Skin epidermis (tissue), 12 donors: ENCODE data around the gene TRAP1.
"Not testable (repeated sequence)": the region's sequence is repeated elsewhere in the genome, so short reads cannot be mapped to it uniquely, and the experiment has no call there.

Source experiments
- H3K27ac ChIP-seq, 21 experiments: fragments of 200-600 bp; sonication (generic) in 11 of 21; one replicate each; pipeline ENCODE4 v1.5.0; 2020; ENCODE audit warnings: mild to moderate bottlenecking in 3 of 21, inconsistent platforms in 2 of 21, moderate library complexity in 2 of 21
- H3K4me3 ChIP-seq, 7 experiments: fragments of 200-600 bp; sonication (generic) in 2 of 7; one replicate each; pipeline ENCODE4 v1.5.0; 2020; ENCODE audit warnings: inconsistent platforms in 2 of 7, mild to moderate bottlenecking in 2 of 7, moderate library complexity in 1 of 7

TRAP1 gene

DNA sequence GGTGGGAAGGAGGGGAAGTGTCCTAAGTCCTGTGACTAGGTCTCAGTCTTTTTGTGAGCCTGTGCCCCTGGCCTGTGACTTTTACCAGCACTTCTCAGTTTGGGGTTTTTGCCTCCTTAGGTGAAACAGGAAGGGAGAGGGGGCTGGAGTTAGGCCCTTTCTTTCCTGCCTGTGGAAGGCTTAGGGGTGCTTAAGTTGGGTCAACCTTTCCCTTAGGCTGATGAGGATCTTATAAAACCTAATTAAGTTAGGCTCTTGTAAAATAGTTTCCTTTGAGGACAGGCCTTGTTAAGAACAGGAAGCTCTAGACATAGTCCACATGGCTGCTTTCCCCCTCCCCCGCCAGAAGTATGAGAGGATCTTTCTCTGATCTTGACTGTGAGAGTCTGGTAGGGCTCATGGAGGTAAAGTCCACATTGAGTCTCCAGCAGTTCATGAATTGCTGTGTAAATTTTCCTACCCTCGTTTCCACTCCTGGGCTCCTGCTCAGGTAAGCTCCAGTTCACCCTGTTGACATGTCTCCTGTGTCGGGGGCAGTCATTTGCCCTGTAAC is 79.9 kb downstream of the TRAP1 start:
- H3K4me3 ChIP-seq, result no peak overlapping the region
- peak overlapping the region in 5 of 21 experiments; percentile 24 to 59 (median 31) for H3K27ac ChIP-seq

DNA sequence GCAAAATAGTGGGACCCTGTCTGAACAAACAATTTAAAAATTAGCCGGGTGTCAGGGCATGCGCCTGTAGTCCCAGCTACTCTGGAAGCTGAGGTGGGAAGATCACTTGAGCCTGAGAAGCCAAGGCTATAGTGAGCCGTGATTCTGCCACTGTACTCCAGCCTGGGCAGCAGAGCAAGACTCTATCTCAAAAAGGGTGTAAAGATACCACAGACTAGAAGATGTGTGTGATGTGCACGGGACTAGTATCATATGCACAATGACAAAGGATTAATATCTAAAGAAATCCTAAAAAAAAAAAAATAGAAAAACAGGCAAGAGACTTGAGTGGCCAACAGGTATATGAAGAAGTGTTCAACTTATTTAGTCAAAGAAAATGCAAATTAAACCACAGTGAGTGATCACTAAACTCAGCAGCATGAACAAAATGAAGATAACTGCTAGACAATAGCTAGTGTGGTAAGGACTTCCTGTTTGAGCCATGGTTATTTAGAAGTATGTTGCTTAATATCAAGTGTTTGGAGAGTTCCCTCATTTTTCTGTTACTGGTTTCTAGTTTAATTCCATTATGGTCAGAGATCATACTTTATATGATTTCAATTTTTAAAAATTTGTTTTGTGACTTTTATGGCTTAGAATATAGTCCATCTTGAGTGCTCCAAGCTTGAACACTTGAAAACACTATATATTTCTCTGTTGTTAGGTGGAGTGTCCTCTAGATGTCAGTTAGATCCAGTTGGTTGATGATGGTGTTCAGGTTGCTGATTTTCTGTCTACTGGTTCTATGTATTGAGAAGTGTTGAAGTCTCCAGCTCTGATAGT is 91.2 kb downstream of the TRAP1 start:
- H3K4me3 ChIP-seq, result no peak overlapping the region
- H3K27ac ChIP-seq, result peak overlapping the region in 9 of 21 experiments; percentile 10 to 75 (median 30)

DNA sequence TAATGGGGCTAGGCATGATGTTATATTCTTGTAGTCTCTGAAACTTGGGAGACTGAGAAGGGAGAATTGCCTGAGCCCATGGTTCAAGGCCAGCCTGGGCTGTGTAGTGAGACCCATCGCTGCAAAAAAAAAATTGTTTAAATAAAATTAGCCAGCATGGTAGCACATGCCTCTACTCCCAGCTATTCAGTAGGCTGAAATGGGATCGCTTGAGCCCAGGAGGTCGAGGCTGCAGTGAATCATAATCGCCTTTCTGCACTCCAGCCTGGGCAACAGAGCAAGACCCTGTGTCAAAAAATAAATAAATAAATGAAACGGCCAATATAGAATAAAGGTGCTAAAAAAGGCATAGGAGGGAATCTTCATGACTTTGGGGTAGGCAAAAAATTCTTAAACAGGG is 92.0 kb downstream of the TRAP1 start:
- H3K27ac ChIP-seq, result peak overlapping the region in 4 of 21 experiments; percentile 10 to 70 (median 43)

GRCh38 chr16:3623642-3624041 is 93.7 kb downstream of the TRAP1 start:
- no peak overlapping the region for H3K4me3 ChIP-seq
- no peak overlapping the region for H3K27ac ChIP-seq

More for the DNA sequence above, 92.0 kb downstream of the TRAP1 start:
- no peak overlapping the region for H3K4me3 ChIP-seq

DNA sequence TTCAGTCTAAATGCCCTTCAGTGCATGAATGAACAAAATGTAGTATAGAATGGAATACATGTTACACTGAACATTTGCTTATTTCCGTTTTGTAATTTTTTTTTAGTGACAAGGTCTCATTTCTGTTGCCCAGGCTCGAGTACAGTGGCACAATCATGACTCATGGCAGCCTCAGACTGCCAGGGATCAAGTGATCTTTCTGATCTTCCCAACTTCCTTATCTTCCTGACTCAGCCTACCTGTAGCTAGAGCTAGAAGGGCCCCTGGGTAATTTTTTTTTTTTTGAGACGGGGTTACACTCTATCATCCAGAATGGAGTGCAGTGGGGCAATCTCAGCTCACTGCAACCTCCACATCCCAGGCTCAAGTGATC is 98.6 kb downstream of the TRAP1 start:
- no peak overlapping the region for H3K4me3 ChIP-seq
- H3K27ac ChIP-seq, result no peak overlapping the region

DNA sequence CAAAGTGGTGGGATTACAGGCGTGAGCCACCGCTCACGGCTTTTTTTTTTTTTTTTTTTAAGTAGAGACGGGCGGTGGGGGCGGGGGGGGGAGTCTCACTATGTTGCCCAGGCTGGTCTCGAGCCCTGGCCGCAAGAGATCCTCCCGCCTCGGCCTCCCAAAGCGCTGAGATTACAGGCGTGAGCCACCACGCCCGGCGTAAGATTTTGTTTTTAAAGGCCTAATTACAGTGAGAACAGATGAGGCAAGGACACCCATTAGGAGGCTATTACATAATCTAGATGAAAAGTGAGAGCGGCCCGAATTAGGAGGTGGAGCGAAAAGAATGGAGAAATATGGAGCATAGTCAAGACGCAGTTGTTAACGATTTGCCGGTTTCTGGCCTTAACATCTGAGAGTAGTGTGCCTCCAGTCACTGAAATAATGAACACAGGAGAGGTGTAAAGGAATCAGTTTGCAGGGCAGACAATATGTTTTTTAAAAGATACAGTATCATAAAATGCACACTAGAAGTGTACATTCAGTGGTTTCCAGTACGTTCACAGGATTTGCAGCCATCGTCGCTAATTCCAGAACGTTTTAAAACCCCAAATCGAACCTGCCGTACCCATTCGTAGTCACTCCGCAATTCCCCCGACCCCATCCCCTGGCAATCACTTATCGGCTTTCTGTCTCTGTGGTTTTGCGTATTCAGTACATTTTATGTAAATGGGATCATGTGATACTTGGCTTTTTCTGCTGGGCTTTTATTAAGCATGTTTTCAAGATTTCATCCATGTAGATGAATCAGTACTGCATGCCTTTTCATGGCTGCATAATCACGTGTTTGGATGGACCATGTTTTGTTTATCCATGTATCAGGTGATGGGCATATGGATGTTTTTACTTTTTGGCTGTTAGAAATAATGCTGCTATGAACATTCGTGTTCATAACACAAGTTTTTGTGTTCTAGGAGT is 104.5 kb downstream of the TRAP1 start:
- H3K27ac ChIP-seq, result peak overlapping the region in 13 of 21 experiments; percentile 88 to 97 (median 92)
- peak overlapping the region; percentile 71 to 98 (median 92) for H3K4me3 ChIP-seq

DNA sequence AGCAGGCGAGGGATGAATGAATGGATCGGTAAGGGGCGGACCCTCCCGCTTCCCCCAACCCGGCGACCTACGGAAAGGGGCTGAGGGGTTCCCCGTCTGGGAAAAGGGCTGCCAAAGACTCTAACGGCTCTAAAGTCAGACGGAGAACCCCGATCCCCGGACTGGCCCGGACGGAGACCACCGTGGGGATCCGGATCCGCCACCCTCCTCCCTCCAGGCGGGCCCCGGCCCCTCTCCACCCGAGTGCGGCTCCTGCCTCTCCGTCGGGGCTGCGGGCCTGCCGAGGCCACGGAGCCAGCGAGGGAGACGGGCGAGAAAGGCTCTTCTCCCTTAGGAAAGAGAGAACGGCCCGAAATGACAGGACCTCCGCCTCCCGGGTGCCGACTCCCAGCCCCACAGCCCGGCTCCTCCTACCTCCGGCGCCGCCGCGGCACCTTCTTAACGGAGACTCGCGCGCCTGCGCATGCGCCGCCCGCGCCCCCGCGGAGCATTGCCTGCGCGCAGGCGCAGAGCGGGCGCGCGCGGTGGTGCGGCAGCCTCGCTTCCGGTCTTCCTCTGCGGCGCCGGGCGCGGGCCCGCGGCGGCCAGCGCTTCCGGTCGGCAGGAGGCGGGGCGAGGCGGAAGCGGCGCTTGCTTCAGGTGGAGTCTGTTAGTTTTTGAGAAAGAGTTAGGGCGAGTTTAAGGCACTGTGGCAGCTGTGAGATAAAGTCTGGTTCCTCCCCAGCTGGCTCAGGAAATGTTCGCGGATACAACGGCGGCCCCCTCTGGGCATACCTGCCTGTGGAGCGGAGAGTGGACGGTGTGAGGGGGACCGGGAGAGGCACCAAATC is 106.0 kb downstream of the TRAP1 start, which contains the start of gene SLX4:
Gene SLX4, minus strand, starts transcription at position 461 of the 830 bp plus-strand sequence. CDS start 2,642 bp downstream, outside the sequence.
- Histone ChIP-seq H3K4me3 (peak within 1 kb of the TSS; percentile 71 to 98 (median 92)), H3K27ac (peak within 1 kb of the TSS; percentile 76 to 97 (median 92))

GRCh38 chr16:3610698-3611145 is 106.6 kb downstream of the TRAP1 start:
- peak overlapping the region; percentile 65 to 97 (median 92) for H3K27ac ChIP-seq
- H3K4me3 ChIP-seq, result peak overlapping the region; percentile 71 to 98 (median 92)

DNA sequence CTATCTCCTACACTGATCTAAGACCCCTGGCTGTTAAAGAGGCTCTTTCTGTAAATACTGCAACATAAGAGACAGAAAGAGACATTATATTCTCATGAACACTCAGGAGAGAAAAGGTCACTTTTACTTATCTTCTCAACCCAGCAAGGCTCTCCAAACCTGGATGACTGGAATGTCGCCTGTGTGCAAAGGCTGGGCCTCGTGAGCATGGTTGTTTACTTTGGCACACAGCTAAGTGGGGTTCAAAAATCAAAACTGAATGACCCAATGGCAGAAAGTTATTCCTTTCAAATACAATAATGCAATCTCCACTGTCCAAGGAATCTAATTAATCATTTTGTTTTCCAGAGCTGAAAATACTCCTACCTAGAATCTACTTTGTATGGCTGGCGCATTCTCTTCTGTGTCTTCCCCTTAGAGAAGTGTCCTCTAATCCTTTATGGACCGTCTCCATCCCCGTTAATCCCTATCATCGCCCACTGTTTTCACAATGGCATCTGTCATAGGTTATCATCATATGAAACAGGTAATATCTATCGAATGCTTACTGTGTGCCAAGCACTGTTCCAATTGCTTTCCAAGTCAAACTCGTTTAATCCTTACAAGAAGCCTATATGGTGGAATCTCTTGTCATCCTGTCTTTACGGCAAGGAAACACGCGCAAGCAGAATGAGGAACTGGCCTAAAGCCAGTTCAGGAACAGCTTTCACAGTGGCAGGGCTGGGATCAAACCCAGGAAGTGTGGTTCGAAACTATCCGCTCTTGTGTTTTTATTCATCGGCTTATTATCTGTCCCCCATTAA is 107.2 kb downstream of the TRAP1 start:
- Histone ChIP-seq H3K27ac (peak overlapping the region in 5 of 21 experiments; percentile 90 to 97 (median 93)), H3K4me3 (peak overlapping the region in 6 of 7 experiments; percentile 90 to 98 (median 94))

DNA sequence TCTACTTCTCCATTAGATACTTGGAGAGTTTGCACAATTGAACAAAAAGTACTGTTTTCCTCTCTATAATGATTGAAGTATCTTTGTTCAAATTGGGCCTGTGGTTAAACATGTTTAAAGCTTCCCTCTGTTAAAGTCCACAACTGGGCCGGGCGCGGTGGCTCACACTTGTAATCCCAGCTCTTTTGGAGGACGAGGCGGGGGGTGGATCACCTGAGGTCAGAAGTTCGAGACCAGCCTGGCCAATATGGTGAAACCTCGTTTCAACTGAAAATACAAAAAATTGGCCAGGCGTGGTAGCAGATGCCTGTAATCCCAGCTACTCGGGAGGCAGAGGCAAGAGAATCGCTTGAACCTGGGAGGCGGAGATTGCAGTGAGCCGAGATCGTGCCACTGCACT is 108.3 kb downstream of the TRAP1 start:
- H3K4me3 ChIP-seq, result not testable (repeated sequence)

DNA sequence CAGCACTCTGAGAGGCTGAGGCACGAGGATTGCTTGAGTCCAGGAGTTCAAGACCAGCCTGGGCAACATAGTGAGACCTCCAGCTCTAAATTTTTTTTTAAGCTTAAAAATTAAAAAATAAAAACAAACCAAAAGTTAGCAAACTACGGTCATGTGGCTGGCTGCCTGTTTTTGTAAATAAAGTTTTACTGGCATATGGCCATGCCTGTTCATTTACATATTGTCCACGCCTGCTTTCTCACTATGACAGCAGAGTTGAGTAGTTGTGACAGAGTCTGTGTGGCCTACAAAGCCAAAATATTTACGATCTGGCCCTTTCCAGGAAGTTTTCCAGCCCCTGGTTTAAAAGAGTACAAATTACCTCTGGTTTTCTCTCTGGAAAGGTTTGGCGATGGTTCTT is 109.3 kb downstream of the TRAP1 start:
- Histone ChIP-seq H3K4me3 (no peak overlapping the region), H3K27ac (no peak overlapping the region)

More for the DNA sequence above, 108.3 kb downstream of the TRAP1 start:
- H3K27ac ChIP-seq, result not testable (repeated sequence)
